WTC11 (cell line): ENCODE data around the gene EDDM13.

Experiments used
- OVOL2 ChIP-seq: fragments of 250-450 bp; sonication (Bioruptor Pico); IDR thresholded peaks from 2 replicates; pipeline ENCODE4 v1.9.0; 2021; ENCODE audit warnings: mild to moderate bottlenecking, borderline replicate concordance
- TF ChIP-seq, protein P1 (sequence below): fragments of 200-600 bp; IDR thresholded peaks from 2 replicates; pipeline ENCODE4 v1.8.0; 2022; ENCODE audit warnings: antibody characterized with exemption

DNA sequence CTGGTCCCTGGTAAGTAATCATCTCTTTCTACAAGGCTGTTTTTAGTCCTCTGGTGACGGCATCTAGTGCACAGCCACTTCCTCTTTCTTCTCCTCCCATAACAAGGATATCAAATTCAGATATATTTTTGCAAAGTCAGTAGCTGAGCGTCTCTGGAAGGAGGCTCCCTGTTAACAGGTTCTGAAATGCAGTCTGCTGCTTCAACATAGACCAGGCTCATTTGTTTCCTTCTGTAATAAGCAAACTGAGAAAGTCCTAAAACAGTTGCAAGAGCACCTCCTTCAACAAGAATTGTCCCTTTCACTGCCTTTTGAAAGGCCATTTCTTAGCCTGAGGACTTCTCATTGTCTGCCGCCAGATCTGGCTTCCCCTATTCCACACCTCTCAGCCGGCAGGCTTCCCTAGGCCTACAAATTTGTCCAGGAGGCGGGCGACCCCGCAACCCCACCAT is 49.5 kb downstream of the EDDM13 start:
- no peak for TF ChIP-seq OVOL2 (CRISPR knock-in tag)
- TF ChIP-seq, protein P1, sequence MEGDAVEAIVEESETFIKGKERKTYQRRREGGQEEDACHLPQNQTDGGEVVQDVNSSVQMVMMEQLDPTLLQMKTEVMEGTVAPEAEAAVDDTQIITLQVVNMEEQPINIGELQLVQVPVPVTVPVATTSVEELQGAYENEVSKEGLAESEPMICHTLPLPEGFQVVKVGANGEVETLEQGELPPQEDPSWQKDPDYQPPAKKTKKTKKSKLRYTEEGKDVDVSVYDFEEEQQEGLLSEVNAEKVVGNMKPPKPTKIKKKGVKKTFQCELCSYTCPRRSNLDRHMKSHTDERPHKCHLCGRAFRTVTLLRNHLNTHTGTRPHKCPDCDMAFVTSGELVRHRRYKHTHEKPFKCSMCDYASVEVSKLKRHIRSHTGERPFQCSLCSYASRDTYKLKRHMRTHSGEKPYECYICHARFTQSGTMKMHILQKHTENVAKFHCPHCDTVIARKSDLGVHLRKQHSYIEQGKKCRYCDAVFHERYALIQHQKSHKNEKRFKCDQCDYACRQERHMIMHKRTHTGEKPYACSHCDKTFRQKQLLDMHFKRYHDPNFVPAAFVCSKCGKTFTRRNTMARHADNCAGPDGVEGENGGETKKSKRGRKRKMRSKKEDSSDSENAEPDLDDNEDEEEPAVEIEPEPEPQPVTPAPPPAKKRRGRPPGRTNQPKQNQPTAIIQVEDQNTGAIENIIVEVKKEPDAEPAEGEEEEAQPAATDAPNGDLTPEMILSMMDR = no peak
